Kidney (tissue), 14 donors: ENCODE measurements around the gene CACNA1F. TPM values are rescaled to one million over a fixed set of nuclear protein-coding genes. Genes with fewer than 3 reads are reported as not detected.

Experiments
- DNase-seq, 5 donors: peaks; one replicate each; pipeline ENCODE4 v3.0.0-alpha.2; 2013 to 2020
- FAIRE-seq: peaks from 2 replicates; lab custom pipeline; 2012; peaks lifted over from hg19 to GRCh38; lab: Jason Lieb, UNC
- H3K27ac ChIP-seq, 2 donors: one replicate each; pipeline ENCODE4 v1.7.0; 2013; ENCODE audit warnings: low read depth in 2 of 2, low read length in 2 of 2, inconsistent platforms in 1 of 2
- H3K27me3 ChIP-seq: one replicate; pipeline ENCODE4 v1.7.1; 2013; ENCODE audit warnings: low read length, inconsistent platforms; ENCODE audit not compliant: control insufficient read depth, insufficient read depth
- H3K36me3 ChIP-seq, 3 donors: one replicate each; pipeline versions ENCODE4 v1.7.0 to v1.7.1; 2013; ENCODE audit warnings: low read length in 3 of 3, control low read depth in 1 of 3, inconsistent platforms in 1 of 3; ENCODE audit not compliant: insufficient read depth in 3 of 3, control insufficient read depth in 2 of 3
- H3K4me1 ChIP-seq, 3 donors: one replicate each; pipeline versions ENCODE4 v1.7.0 to v1.7.1; 2013; ENCODE audit warnings: low read length in 3 of 3, inconsistent platforms in 1 of 3, low read depth in 1 of 3; ENCODE audit not compliant: control insufficient read depth in 2 of 3, insufficient read depth in 2 of 3
- H3K4me3 ChIP-seq, 3 donors: one replicate each; pipeline versions ENCODE4 v1.7.0 to v1.8.1; 2013; ENCODE audit warnings: low read length in 3 of 3, control low read depth in 1 of 3, inconsistent platforms in 1 of 3
- H3K9ac ChIP-seq, 3 donors: one replicate each; pipeline versions ENCODE4 v1.7.0 to v1.7.1; 2013; ENCODE audit warnings: low read length in 3 of 3, control low read depth in 1 of 3, inconsistent platforms in 1 of 3
- H3K9me3 ChIP-seq, 3 donors: one replicate each; pipeline versions ENCODE4 v1.7.0 to v1.7.1; 2013; ENCODE audit warnings: low read length in 3 of 3, control low read depth in 1 of 3, inconsistent platforms in 1 of 3; ENCODE audit not compliant: control insufficient read depth in 2 of 3, insufficient read depth in 1 of 3
- intact Hi-C: fragments of 100-400 bp; cut with DNase I; formaldehyde crosslinking; loops from one replicate; pipeline ENCODE4 v1.11.1; 2022
- polyA plus RNA-seq: library from polyadenylated mRNA; stranded (reverse); fragments of 350-450 nt; fragmentation: Illumina TruSeq; extraction: RNeasy Lipid Tissue Mini Kit (QIAGEN cat#74804); gene quantifications from one replicate; pipeline ENCODE4 v1.2.3, GENCODE V29; 2014; ENCODE audit warnings: low read depth, low replicate concordance; ENCODE audit not compliant: insufficient read depth
- total RNA-seq: library from RNA; stranded (reverse); fragmentation: NEBNext Ultra II Directional; extraction: Animal tissue kit (Norgen Biotek cat#: 25700); gene quantifications from one replicate; pipeline ENCODE4 v1.2.1, GENCODE V29; 2021
- TF ChIP-seq, protein P1 (sequence below): IDR thresholded peaks from 3 replicates; pipeline ENCODE4 v1.5.1; 2012; ENCODE audit warnings: mild to moderate bottlenecking, moderate library complexity, borderline replicate concordance; ENCODE audit not compliant: insufficient read depth; ENCODE audit errors: extremely low read depth
- donor health status: control.
- donor health status: control.
- donor health status: control.
- donor health status: control.
- donor health status: control.
- donor health status: DM: yes; HTN: yes; CAD: no.
- donor health status: Normal renal cell carcinoma (clear cell type).

The CACNA1F gene
- total and polyA plus RNA-seq, 2 donors from 2014 or later = 0.15 to 0.25 TPM

DNA sequence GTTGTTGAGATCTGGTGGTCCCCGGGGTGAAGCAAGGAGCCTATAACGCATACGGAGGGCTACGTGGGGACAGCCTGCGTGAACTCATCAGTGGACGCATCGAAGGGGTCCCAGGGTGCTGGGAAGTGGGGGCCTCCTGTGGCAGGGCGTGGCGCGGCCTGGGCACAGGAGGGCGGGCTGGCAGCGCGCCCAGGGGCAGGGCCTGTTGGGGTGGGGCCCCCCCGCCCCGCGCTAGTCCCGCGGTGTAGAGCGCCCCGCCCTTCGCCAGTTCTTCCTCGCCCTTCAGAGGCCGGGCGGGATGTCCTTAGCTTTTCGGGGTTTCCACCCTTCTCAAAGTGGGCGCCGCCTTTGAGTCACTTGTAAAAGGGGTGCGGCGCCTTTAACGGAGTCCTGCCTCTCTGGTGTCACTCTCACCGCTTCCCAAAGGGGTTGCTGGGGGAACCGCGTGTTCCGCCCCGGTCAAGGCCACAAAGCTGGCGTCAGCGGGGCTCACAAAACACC is 60.8 kb downstream of the CACNA1F start:
- no peak for FAIRE-seq

GRCh38 chrX:49171752-49172279 is 61.3 kb downstream of the CACNA1F start, which contains the start of gene PLP2:
TSS of gene PLP2 (plus strand) at chrX:49171898. CDS start at chrX:49172001, 103 bp downstream.
- Histone ChIP-seq H3K4me3 (peak within 1 kb of the TSS; percentile 36 to 60 (median 59)), H3K9ac (peak within 1 kb of the TSS in 2 of 3 donors; percentile 41 to 59), H3K9me3 (no peaks in the 10 kb centered on the region), H3K27me3 (no peaks in the 10 kb centered on the region), H3K27ac (peak within 1 kb of the TSS; percentile 32 to 33), H3K4me1 (peaks cover 0 to 2% (median 0%) of the 10 kb centered on the region in 3 donors), H3K36me3 (no peaks in the 10 kb centered on the region)
- FAIRE-seq (no peak), DNase-seq (peak in 4 of 5 donors; percentile 14 to 86 (median 30))
- intact Hi-C loops = no loop called here
- TF ChIP-seq, protein P1, sequence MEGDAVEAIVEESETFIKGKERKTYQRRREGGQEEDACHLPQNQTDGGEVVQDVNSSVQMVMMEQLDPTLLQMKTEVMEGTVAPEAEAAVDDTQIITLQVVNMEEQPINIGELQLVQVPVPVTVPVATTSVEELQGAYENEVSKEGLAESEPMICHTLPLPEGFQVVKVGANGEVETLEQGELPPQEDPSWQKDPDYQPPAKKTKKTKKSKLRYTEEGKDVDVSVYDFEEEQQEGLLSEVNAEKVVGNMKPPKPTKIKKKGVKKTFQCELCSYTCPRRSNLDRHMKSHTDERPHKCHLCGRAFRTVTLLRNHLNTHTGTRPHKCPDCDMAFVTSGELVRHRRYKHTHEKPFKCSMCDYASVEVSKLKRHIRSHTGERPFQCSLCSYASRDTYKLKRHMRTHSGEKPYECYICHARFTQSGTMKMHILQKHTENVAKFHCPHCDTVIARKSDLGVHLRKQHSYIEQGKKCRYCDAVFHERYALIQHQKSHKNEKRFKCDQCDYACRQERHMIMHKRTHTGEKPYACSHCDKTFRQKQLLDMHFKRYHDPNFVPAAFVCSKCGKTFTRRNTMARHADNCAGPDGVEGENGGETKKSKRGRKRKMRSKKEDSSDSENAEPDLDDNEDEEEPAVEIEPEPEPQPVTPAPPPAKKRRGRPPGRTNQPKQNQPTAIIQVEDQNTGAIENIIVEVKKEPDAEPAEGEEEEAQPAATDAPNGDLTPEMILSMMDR = no peak

More for the DNA sequence above, 60.8 kb downstream of the CACNA1F start:
- Histone ChIP-seq H3K27me3 (no peaks in the 10 kb centered on the region), H3K9ac (peak overlapping the region in 2 of 3 donors; percentile 32 to 59), H3K4me1 (peaks cover 0 to 2% (median 0%) of the 10 kb centered on the region in 3 donors), H3K27ac (peak overlapping the region; percentile 32 to 33), H3K9me3 (no peaks in the 10 kb centered on the region), H3K36me3 (no peaks in the 10 kb centered on the region), H3K4me3 (peak overlapping the region; percentile 36 to 60 (median 59))
- TF ChIP-seq, protein P1 = no peak
- intact Hi-C loops = no loop called here
- peak in 4 of 5 donors; percentile 42 to 86 (median 49) for DNase-seq

DNA sequence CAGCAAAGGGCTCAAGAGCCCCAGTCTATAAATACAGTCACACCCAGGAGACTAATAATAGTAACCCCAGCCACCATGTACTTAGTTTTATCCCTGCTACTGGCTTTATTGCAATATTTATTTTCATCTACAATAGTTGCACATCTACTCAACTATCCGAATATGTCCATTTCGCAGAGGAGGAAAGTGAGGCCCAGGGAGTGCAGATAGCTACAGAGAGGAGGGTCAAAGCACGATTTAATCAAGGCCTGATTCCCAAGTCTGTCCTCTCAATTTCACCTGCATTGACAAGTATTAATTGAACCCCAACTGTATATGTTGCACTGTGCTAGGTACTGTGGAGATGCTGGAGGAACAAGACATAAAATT is 65.4 kb downstream of the CACNA1F start:
- peak overlapping the region in 1 of 3 donors; percentile 40 for H3K9ac ChIP-seq
- H3K4me3 ChIP-seq = peak overlapping the region in 2 of 3 donors; percentile 24 to 35
- H3K36me3 ChIP-seq = no peaks in the 10 kb centered on the region
- H3K4me1 ChIP-seq = no peaks in the 10 kb centered on the region
- intact Hi-C loops = no loop called here
- H3K27ac ChIP-seq = peak overlapping the region; percentile 79 to 92
- H3K27me3 ChIP-seq = no peaks in the 10 kb centered on the region
- TF ChIP-seq, protein P1 = no peak
- DNase-seq (no peak), FAIRE-seq (no peak)
- no peaks in the 10 kb centered on the region for H3K9me3 ChIP-seq
